K562 (cell line): ENCODE measurements around the gene NAALAD2. TPM values are rescaled to one million over a fixed set of nuclear protein-coding genes. Genes with fewer than 3 reads are reported as not detected.

Experiments used
- POLR2AphosphoS5 ChIP-seq: IDR thresholded peaks from 2 replicates; pipeline ENCODE4 v1.6.1; 2011; ENCODE audit warnings: mild to moderate bottlenecking, low read depth, low read length, moderate library complexity; ENCODE audit not compliant: control insufficient read depth, insufficient read depth
- SNRNP70 ChIP-seq: fragments of 200-400 bp; formaldehyde crosslinking; optimal IDR thresholded peaks from 2 replicates; pipeline ENCODE3; 2017; ENCODE audit warnings: low read depth, low read length
- TAF1 ChIP-seq: IDR thresholded peaks from 2 replicates; pipeline ENCODE4 v1.6.1; 2011; ENCODE audit warnings: mild to moderate bottlenecking, low read length, moderate library complexity; ENCODE audit not compliant: insufficient read depth, control insufficient read depth, severe bottlenecking; ENCODE audit errors: extremely low read depth
- ZNF239 ChIP-seq: fragments of 250-450 bp; sonication (Bioruptor Pico); IDR thresholded peaks from 2 replicates; pipeline ENCODE4 v1.4.0; 2020; ENCODE audit warnings: mild to moderate bottlenecking
- polyA plus RNA-seq, 8 experiments: library from polyadenylated mRNA; depleted of rRNA in 4 of 8; stranded (reverse) in 5 of 8; unstranded in 3 of 8; fragments of >200 nt; fragmentation: Nextera tagmentation in 2 of 8; fragmentation: Illumina TruSeq in 1 of 8; extraction: Ambion mirVana in 2 of 8; extraction: Trizol in 1 of 8; gene quantifications; 2 replicates each; pipeline versions ENCODE4 v1.2.1 to v1.2.3, GENCODE V29; 2011 to 2014; ENCODE audit warnings: inconsistent platforms in 1 of 8, missing spikeins in 1 of 8
- total RNA-seq, 7 experiments: library from RNA; depleted of rRNA in 6 of 7; stranded (reverse); fragments of >200 nt in 6 of 7; fragmentation: Illumina TruSeq in 2 of 7; extraction: Trizol in 2 of 7; gene quantifications; 2 replicates each; pipeline versions ENCODE4 v1.2.1 to v1.2.3, GENCODE V29; 2011 to 2021; ENCODE audit warnings: low replicate concordance in 1 of 7
- TF ChIP-seq, protein P1 (sequence below): fragments of 450-650 bp; IDR thresholded peaks from 2 replicates; pipeline ENCODE4 v1.6.1; 2016; ENCODE audit warnings: antibody characterized with exemption
- TF ChIP-seq, protein P2 (sequence below), 3 experiments: fragments of 200-800 bp in 1 of 3; sonication (Bioruptor generic) in 1 of 3; sonication (generic) in 1 of 3; formaldehyde crosslinking in 1 of 3; IDR thresholded peaks; 2 replicates each; pipeline versions ENCODE4 v1.6.1 to v1.8.0; 2016 to 2022; ENCODE audit warnings: mild to moderate bottlenecking in 2 of 3, missing compliant biosample characterization in 2 of 3, missing genetic modification characterization in 2 of 3, missing genetic modification reagents in 1 of 3
- TF ChIP-seq, protein P3 (sequence below): fragments of 250-450 bp; sonication (Bioruptor Pico); IDR thresholded peaks from 2 replicates; pipeline ENCODE4 v1.4.0; 2020; ENCODE audit warnings: borderline replicate concordance

Gene NAALAD2
- total and polyA plus RNA-seq, 9 of the 15 experiments (the other 6 are each of a cell fraction or from before 2014, with no cell fraction given), result 0.05 to 0.24 (median 0.12) TPM

DNA sequence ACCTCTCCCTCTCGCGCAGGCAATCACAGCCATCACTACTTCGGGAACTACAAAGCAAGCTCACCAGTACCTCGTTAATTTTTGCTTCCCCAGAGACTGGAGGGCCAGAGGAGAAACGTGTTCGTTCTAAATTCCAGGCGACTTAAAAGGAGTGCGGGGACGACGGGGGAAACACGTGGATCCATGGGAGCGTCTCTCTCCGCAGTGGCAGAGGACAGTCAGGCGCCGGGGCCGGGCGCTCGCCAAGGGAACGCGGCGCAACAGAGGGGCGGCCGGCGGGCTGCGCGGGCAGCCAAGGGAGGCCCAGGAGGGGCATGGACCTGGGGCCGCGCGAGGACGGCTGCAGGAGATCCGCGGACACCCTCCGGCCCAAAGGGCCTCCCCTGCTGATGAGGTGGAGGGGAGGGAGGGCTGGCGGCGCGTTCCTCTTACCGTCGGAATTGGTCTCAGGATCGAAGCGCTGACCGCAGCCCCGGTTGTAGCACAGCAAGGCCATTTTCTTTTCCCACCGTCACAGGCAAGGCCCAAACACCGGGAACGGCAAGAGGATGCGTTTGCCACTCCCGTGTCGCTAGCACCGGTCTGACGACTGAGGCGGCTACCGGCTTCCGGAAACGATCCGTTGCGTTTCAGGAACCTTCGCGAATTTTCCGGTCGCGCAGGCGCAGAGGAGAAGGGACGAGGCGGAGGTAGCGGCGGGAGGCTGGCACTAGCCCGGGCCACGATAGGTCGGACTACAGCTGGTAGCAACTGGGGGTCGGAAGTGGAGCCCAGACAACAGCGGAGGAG lies 88.2 kb downstream of the NAALAD2 start, which contains the start of gene CHORDC1 (continued):
- TF ChIP-seq, protein P1, sequence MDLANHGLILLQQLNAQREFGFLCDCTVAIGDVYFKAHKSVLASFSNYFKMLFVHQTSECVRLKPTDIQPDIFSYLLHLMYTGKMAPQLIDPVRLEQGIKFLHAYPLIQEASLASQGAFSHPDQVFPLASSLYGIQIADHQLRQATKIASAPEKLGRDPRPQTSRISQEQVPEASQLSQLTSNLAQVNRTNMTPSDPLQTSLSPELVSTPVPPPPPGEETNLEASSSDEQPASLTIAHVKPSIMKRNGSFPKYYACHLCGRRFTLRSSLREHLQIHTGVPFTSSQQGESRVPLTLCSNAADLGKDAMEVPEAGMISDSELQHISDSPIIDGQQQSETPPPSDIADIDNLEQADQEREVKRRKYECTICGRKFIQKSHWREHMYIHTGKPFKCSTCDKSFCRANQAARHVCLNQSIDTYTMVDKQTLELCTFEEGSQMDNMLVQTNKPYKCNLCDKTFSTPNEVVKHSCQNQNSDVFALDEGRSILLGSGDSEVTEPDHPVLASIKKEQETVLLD, result peak; percentile 93
- TF ChIP-seq ZNF239 (CRISPR knock-in tag), result no peak
- no peak for TF ChIP-seq SNRNP70
- TF ChIP-seq POLR2AphosphoS5, result peak; percentile 68
- TF ChIP-seq, protein P2, sequence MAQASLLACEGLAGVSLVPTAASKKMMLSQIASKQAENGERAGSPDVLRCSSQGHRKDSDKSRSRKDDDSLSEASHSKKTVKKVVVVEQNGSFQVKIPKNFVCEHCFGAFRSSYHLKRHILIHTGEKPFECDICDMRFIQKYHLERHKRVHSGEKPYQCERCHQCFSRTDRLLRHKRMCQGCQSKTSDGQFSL (CRISPR knock-in tag; IDR thresholded peaks at IDR 0.05), result no peak
- TF ChIP-seq, protein P2 (tag; IDR thresholded peaks at IDR 0.05), result no peak
- peak; percentile 80 for TF ChIP-seq TAF1
- TF ChIP-seq, protein P3, sequence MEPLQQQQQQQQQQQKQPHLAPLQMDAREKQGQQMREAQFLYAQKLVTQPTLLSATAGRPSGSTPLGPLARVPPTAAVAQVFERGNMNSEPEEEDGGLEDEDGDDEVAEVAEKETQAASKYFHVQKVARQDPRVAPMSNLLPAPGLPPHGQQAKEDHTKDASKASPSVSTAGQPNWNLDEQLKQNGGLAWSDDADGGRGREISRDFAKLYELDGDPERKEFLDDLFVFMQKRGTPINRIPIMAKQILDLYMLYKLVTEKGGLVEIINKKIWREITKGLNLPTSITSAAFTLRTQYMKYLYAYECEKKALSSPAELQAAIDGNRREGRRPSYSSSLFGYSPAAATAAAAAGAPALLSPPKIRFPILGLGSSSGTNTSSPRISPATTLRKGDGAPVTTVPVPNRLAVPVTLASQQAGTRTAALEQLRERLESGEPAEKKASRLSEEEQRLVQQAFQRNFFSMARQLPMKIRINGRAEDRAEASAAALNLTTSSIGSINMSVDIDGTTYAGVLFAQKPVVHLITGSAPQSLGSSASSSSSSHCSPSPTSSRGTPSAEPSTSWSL (CRISPR knock-in tag), result no peak
- TF ChIP-seq, all 486 proteins: peak for 63
